ENCODE measurements around the gene PARD3B.

Gene PARD3B

GRCh38 chr2:204862809-204863208, 317.5 kb downstream of the PARD3B start:
- Histone ChIP-seq H3K27ac (ENCODE audit: low read length) (no peak overlapping the region), H3K36me3 (ENCODE audit: control insufficient read depth, low read depth, low read length) (no peaks in the 10 kb centered on the region), H3K4me3 (ENCODE audit: low read length) (no peak overlapping the region), H3K9ac (ENCODE audit: low read length) (no peak overlapping the region), H3K9me3 (ENCODE audit: control insufficient read depth, low read depth, low read length) (no peaks in the 10 kb centered on the region), H3K4me1 (ENCODE audit: control insufficient read depth, low read depth, low read length) (peaks cover 9% of the 10 kb centered on the region), H3K27me3 (ENCODE audit: control insufficient read depth, insufficient read depth, low read length) (no peaks in the 10 kb centered on the region)

GRCh38 chr2:204863336-204863735, 318.1 kb downstream of the PARD3B start:
- Histone ChIP-seq H3K36me3 (ENCODE audit: control insufficient read depth, low read depth, low read length) (no peaks in the 10 kb centered on the region), H3K27me3 (ENCODE audit: control insufficient read depth, insufficient read depth, low read length) (no peaks in the 10 kb centered on the region), H3K9me3 (ENCODE audit: control insufficient read depth, low read depth, low read length) (no peaks in the 10 kb centered on the region), H3K4me3 (ENCODE audit: low read length) (no peak overlapping the region), H3K9ac (ENCODE audit: low read length) (no peak overlapping the region), H3K4me1 (ENCODE audit: control insufficient read depth, low read depth, low read length) (peaks cover 9% of the 10 kb centered on the region), H3K27ac (ENCODE audit: low read length) (no peak overlapping the region)

- no peaks in the 10 kb centered on the region for H3K9me3 ChIP-seq (ENCODE audit: control insufficient read depth, low read depth, low read length)
- no peaks in the 10 kb centered on the region for H3K27me3 ChIP-seq (ENCODE audit: control insufficient read depth, insufficient read depth, low read length)
- no peak overlapping the region for H3K4me3 ChIP-seq (ENCODE audit: low read length)
- H3K36me3 ChIP-seq (ENCODE audit: control insufficient read depth, low read depth, low read length), result no peaks in the 10 kb centered on the region
- H3K9ac ChIP-seq (ENCODE audit: low read length), result no peak overlapping the region
- H3K4me1 ChIP-seq (ENCODE audit: control insufficient read depth, low read depth, low read length), result no peaks in the 10 kb centered on the region
- H3K27ac ChIP-seq (ENCODE audit: low read length), result no peak overlapping the region
Observed at GRCh38 chr2:204869132-204869823, 324.0 kb downstream of the PARD3B start.

GRCh38 chr2:204870053-204870452, 324.8 kb downstream of the PARD3B start:
- Histone ChIP-seq H3K27ac (ENCODE audit: low read length) (no peak overlapping the region), H3K27me3 (ENCODE audit: control insufficient read depth, insufficient read depth, low read length) (no peaks in the 10 kb centered on the region)

GRCh38 chr2:204871231-204871953, 326.1 kb downstream of the PARD3B start:
- Histone ChIP-seq H3K9ac (ENCODE audit: low read length) (no peak overlapping the region), H3K27me3 (ENCODE audit: control insufficient read depth, insufficient read depth, low read length) (no peaks in the 10 kb centered on the region), H3K4me3 (ENCODE audit: low read length) (no peak overlapping the region), H3K36me3 (ENCODE audit: control insufficient read depth, low read depth, low read length) (no peaks in the 10 kb centered on the region), H3K9me3 (ENCODE audit: control insufficient read depth, low read depth, low read length) (no peaks in the 10 kb centered on the region), H3K27ac (ENCODE audit: low read length) (no peak overlapping the region), H3K4me1 (ENCODE audit: control insufficient read depth, low read depth, low read length) (no peaks in the 10 kb centered on the region)

More at GRCh38 chr2:204870053-204870452, 324.8 kb downstream of the PARD3B start:
- H3K4me1 ChIP-seq (ENCODE audit: control insufficient read depth, low read depth, low read length), result no peaks in the 10 kb centered on the region
- H3K36me3 ChIP-seq (ENCODE audit: control insufficient read depth, low read depth, low read length), result no peaks in the 10 kb centered on the region
- H3K9ac ChIP-seq (ENCODE audit: low read length), result no peak overlapping the region
- no peak overlapping the region for H3K4me3 ChIP-seq (ENCODE audit: low read length)
- no peaks in the 10 kb centered on the region for H3K9me3 ChIP-seq (ENCODE audit: control insufficient read depth, low read depth, low read length)

- H3K9me3 ChIP-seq (ENCODE audit: control insufficient read depth, low read depth, low read length), result no peaks in the 10 kb centered on the region
- H3K36me3 ChIP-seq (ENCODE audit: control insufficient read depth, low read depth, low read length), result no peaks in the 10 kb centered on the region
Observed at GRCh38 chr2:204876311-204876710, 331.0 kb downstream of the PARD3B start.

GRCh38 chr2:204877691-204878090, 332.4 kb downstream of the PARD3B start:
- no peaks in the 10 kb centered on the region for H3K27me3 ChIP-seq (ENCODE audit: control insufficient read depth, insufficient read depth, low read length)
- no peak overlapping the region for H3K4me3 ChIP-seq (ENCODE audit: low read length)
- H3K9ac ChIP-seq (ENCODE audit: low read length), result no peak overlapping the region
- H3K9me3 ChIP-seq (ENCODE audit: control insufficient read depth, low read depth, low read length), result no peaks in the 10 kb centered on the region
- H3K4me1 ChIP-seq (ENCODE audit: control insufficient read depth, low read depth, low read length), result peaks cover 16% of the 10 kb centered on the region
- no peaks in the 10 kb centered on the region for H3K36me3 ChIP-seq (ENCODE audit: control insufficient read depth, low read depth, low read length)
- H3K27ac ChIP-seq (ENCODE audit: low read length), result no peak overlapping the region

More at GRCh38 chr2:204876311-204876710, 331.0 kb downstream of the PARD3B start:
- Histone ChIP-seq H3K9ac (ENCODE audit: low read length) (no peak overlapping the region), H3K4me1 (ENCODE audit: control insufficient read depth, low read depth, low read length) (peaks cover 3% of the 10 kb centered on the region), H3K27ac (ENCODE audit: low read length) (no peak overlapping the region), H3K4me3 (ENCODE audit: low read length) (no peak overlapping the region), H3K27me3 (ENCODE audit: control insufficient read depth, insufficient read depth, low read length) (no peaks in the 10 kb centered on the region)

GRCh38 chr2:204880928-204881327, 335.7 kb downstream of the PARD3B start:
- Histone ChIP-seq H3K9me3 (ENCODE audit: control insufficient read depth, low read depth, low read length) (no peaks in the 10 kb centered on the region), H3K27me3 (ENCODE audit: control insufficient read depth, insufficient read depth, low read length) (no peaks in the 10 kb centered on the region), H3K36me3 (ENCODE audit: control insufficient read depth, low read depth, low read length) (no peaks in the 10 kb centered on the region), H3K9ac (ENCODE audit: low read length) (no peak overlapping the region), H3K27ac (ENCODE audit: low read length) (no peak overlapping the region), H3K4me1 (ENCODE audit: control insufficient read depth, low read depth, low read length) (peaks cover 16% of the 10 kb centered on the region), H3K4me3 (ENCODE audit: low read length) (no peak overlapping the region)

GRCh38 chr2:204881655-204882054, 336.4 kb downstream of the PARD3B start:
- Histone ChIP-seq H3K9me3 (ENCODE audit: control insufficient read depth, low read depth, low read length) (no peaks in the 10 kb centered on the region), H3K4me1 (ENCODE audit: control insufficient read depth, low read depth, low read length) (peaks cover 16% of the 10 kb centered on the region), H3K36me3 (ENCODE audit: control insufficient read depth, low read depth, low read length) (no peaks in the 10 kb centered on the region), H3K27me3 (ENCODE audit: control insufficient read depth, insufficient read depth, low read length) (no peaks in the 10 kb centered on the region), H3K4me3 (ENCODE audit: low read length) (no peak overlapping the region), H3K27ac (ENCODE audit: low read length) (no peak overlapping the region), H3K9ac (ENCODE audit: low read length) (no peak overlapping the region)

- Histone ChIP-seq H3K4me3 (ENCODE audit: low read length) (no peak overlapping the region), H3K4me1 (ENCODE audit: control insufficient read depth, low read depth, low read length) (peaks cover 16% of the 10 kb centered on the region), H3K9ac (ENCODE audit: low read length) (no peak overlapping the region), H3K27ac (ENCODE audit: low read length) (no peak overlapping the region), H3K9me3 (ENCODE audit: control insufficient read depth, low read depth, low read length) (no peaks in the 10 kb centered on the region), H3K36me3 (ENCODE audit: control insufficient read depth, low read depth, low read length) (no peaks in the 10 kb centered on the region), H3K27me3 (ENCODE audit: control insufficient read depth, insufficient read depth, low read length) (no peaks in the 10 kb centered on the region)
Observed at GRCh38 chr2:204885747-204886146, 340.5 kb downstream of the PARD3B start.

- Histone ChIP-seq H3K4me1 (ENCODE audit: control insufficient read depth, low read depth, low read length) (peaks cover 9% of the 10 kb centered on the region), H3K9ac (ENCODE audit: low read length) (no peak overlapping the region), H3K36me3 (ENCODE audit: control insufficient read depth, low read depth, low read length) (no peaks in the 10 kb centered on the region), H3K27me3 (ENCODE audit: control insufficient read depth, insufficient read depth, low read length) (no peaks in the 10 kb centered on the region), H3K4me3 (ENCODE audit: low read length) (no peak overlapping the region), H3K9me3 (ENCODE audit: control insufficient read depth, low read depth, low read length) (no peaks in the 10 kb centered on the region), H3K27ac (ENCODE audit: low read length) (no peak overlapping the region)
Observed at GRCh38 chr2:204886713-204887112, 341.4 kb downstream of the PARD3B start.

GRCh38 chr2:204888222-204888621, 342.9 kb downstream of the PARD3B start:
- H3K4me1 ChIP-seq (ENCODE audit: control insufficient read depth, low read depth, low read length), result no peaks in the 10 kb centered on the region
- H3K36me3 ChIP-seq (ENCODE audit: control insufficient read depth, low read depth, low read length), result no peaks in the 10 kb centered on the region
- no peak overlapping the region for H3K27ac ChIP-seq (ENCODE audit: low read length)
- no peak overlapping the region for H3K4me3 ChIP-seq (ENCODE audit: low read length)
- H3K9ac ChIP-seq (ENCODE audit: low read length), result no peak overlapping the region
- no peaks in the 10 kb centered on the region for H3K27me3 ChIP-seq (ENCODE audit: control insufficient read depth, insufficient read depth, low read length)
- H3K9me3 ChIP-seq (ENCODE audit: control insufficient read depth, low read depth, low read length), result no peaks in the 10 kb centered on the region

Data from iPS-18a (cell line).